ENCODE measurements around the gene PAQR9. TPM values are rescaled to one million over a fixed set of nuclear protein-coding genes. Genes with fewer than 3 reads are reported as not detected.

PAQR9 gene
- total RNA-seq, 1 experiment from 2014 or later, result 0.17 TPM

GRCh38 chr3:142940000-142940399 lies 23.5 kb downstream of the PAQR9 start:
- H3K36me3 ChIP-seq (ENCODE audit: control insufficient read depth in 1 of 2, insufficient read depth in 2 of 2, low read length in 2 of 2), result no peaks in the 10 kb centered on the region
- no peak overlapping the region for H3K4me2 ChIP-seq (ENCODE audit: low read length)
- BruUV-seq (replicated peaks), result no TSS peak
- no peaks in the 10 kb centered on the region for H3K27me3 ChIP-seq (ENCODE audit: insufficient read depth, low read length)
- ChIA-PET POLR2A (no interaction called here), CTCF (interaction anchor here (1.2 kb wide), 1 partner anchor 9 kb away, joined by 3 read pairs; no protein-coding TSS in a partner anchor), RAD21 (ENCODE audit: low non-redundant PET in 1 of 2, low total read pairs in 2 of 2, uncharacterized antibody in 2 of 2, unreplicated experiment in 2 of 2) (no interaction called here)
- ATAC-seq (no peak), DNase-seq (ENCODE audit: low read depth, low spot score) (no peak)
- no peak overlapping the region for H3K27ac ChIP-seq (ENCODE audit: low read depth, low read length)
- no peak overlapping the region for H3K9ac ChIP-seq (ENCODE audit: low read length)
- no peak overlapping the region for H3K4me3 ChIP-seq (replicated peaks in 1 of 2; ENCODE audit: low read depth in 1 of 2, low read length in 2 of 2)
- no peaks in the 10 kb centered on the region for H3K4me1 ChIP-seq (ENCODE audit: control insufficient read depth in 1 of 2, insufficient read depth in 2 of 2, low read length in 2 of 2)
- H3K79me2 ChIP-seq (ENCODE audit: insufficient read depth, low read length), result no peaks in the 10 kb centered on the region
- H3K9me3 ChIP-seq (ENCODE audit: control insufficient read depth in 1 of 2, insufficient read depth in 1 of 2, low read depth in 1 of 2, low read length in 2 of 2), result no peaks in the 10 kb centered on the region
- no peaks in the 10 kb centered on the region for H3K9me2 ChIP-seq (ENCODE audit: insufficient read depth)
- no peak overlapping the region for H2AFZ ChIP-seq (ENCODE audit: low read depth, low read length, poor library complexity, severe bottlenecking)
- H4K20me1 ChIP-seq (ENCODE audit: insufficient read depth), result no peaks in the 10 kb centered on the region
- intact Hi-C loops (cut with micrococcal nuclease), result no loop called here
- TF ChIP-seq ELF1 (IDR thresholded peaks at IDR 0.05; ENCODE audit: borderline replicate concordance, low read depth) (no peak), EGR1 (IDR thresholded peaks at IDR 0.05; ENCODE audit: low read depth) (no peak), EZH2 (IDR thresholded peaks at IDR 0.05) (no peak), REST (IDR thresholded peaks at IDR 0.05; ENCODE audit: low read depth) (no peak), MAX (IDR thresholded peaks at IDR 0.05) (no peak), CTCF (IDR thresholded peaks at IDR 0.05 in 2 of 3, conservative IDR thresholded peaks at IDR 0.05 in 1 of 3; ENCODE audit: borderline replicate concordance in 1 of 3, insufficient read depth in 1 of 3, low read depth in 2 of 3, low read length in 2 of 3) (no peak), ZNF274 (IDR thresholded peaks at IDR 0.05; ENCODE audit: low read depth, low read length) (no peak), ZFX (IDR thresholded peaks at IDR 0.05) (no peak), SRF (IDR thresholded peaks at IDR 0.05; ENCODE audit: low read depth) (no peak), EZH2phosphoT487 (IDR thresholded peaks at IDR 0.05; ENCODE audit: borderline replicate concordance) (no peak)
